IMR-90 (cell line): ENCODE measurements around the gene ATG9B. TPM values are rescaled to one million over a fixed set of nuclear protein-coding genes. Genes with fewer than 3 reads are reported as not detected.
A peak's percentile ranks its signal among the peaks of the same experiment; 100 is the strongest.

Experiments used
- ATAC-seq: fragments of 200-7000 bp; cut with Tn5 transposase; 2 replicates; pipeline ENCODE4 v1.9.1; 2020; ENCODE audit warnings: low read depth, mild to moderate bottlenecking, moderate library complexity
- BruUV-seq: library from RNA; stranded (reverse); fragments of 400-500 nt; replicated peaks from 2 replicates; lab custom pipeline; 2021; lab: Mats Ljungman, UMichigan
- CTCF ChIA-PET: fragments of 300-600 bp; formaldehyde crosslinking; extraction: SDS; loops from one replicate; lab custom pipeline; 2021; ENCODE audit warnings: antibody characterized with exemption; lab: Yijun Ruan, JAX
- POLR2A ChIA-PET: fragments of 300-600 bp; sonication (Branson Sonifier 250); formaldehyde crosslinking; loops from one replicate; lab custom pipeline; 2022; ENCODE audit warnings: antibody characterized with exemption; ENCODE audit not compliant: unreplicated experiment; lab: Charles Lee
- DNase-seq: peaks from one replicate; pipeline ENCODE4 v3.0.0; 2013
- H2AFZ ChIP-seq: replicated peaks from 2 replicates; pipeline ENCODE3; 2013; ENCODE audit warnings: low read length, mild to moderate bottlenecking; ENCODE audit not compliant: poor library complexity
- H2AK5ac ChIP-seq: 2 replicates; pipeline ENCODE4 v1.6.1; 2013; ENCODE audit warnings: low read depth, low read length, inconsistent platforms
- H2AK9ac ChIP-seq: replicated peaks from 2 replicates; pipeline ENCODE3; 2013; ENCODE audit warnings: mild to moderate bottlenecking, low read depth, low read length, moderate library complexity; ENCODE audit not compliant: poor library complexity
- H2BK120ac ChIP-seq: 2 replicates; pipeline ENCODE4 v1.6.1; 2013; ENCODE audit warnings: low read depth, low read length, inconsistent platforms
- H2BK15ac ChIP-seq: 3 replicates; pipeline ENCODE4 v1.6.1; 2013; ENCODE audit warnings: low read depth, low read length, inconsistent platforms
- H2BK20ac ChIP-seq: 2 replicates; pipeline ENCODE4 v1.6.1; 2013; ENCODE audit warnings: low read depth, mild to moderate bottlenecking, inconsistent platforms, low read length, moderate library complexity
- H2BK5ac ChIP-seq: 2 replicates; pipeline ENCODE4 v1.6.1; 2013; ENCODE audit warnings: mild to moderate bottlenecking, low read depth, low read length, inconsistent platforms; ENCODE audit not compliant: poor library complexity, severe bottlenecking
- H3K14ac ChIP-seq: replicated peaks from 2 replicates; pipeline ENCODE4 v1.6.1; 2013; ENCODE audit warnings: low read depth, low read length, inconsistent platforms
- H3K18ac ChIP-seq: 2 replicates; pipeline ENCODE4 v1.6.1; 2013; ENCODE audit warnings: low read depth, low read length, control low read depth
- H3K23ac ChIP-seq: 2 replicates; pipeline ENCODE4 v1.6.1; 2013; ENCODE audit warnings: low read depth, low read length, inconsistent platforms
- H3K27ac ChIP-seq: 2 replicates; pipeline ENCODE4 v1.5.1; 2013; ENCODE audit warnings: mild to moderate bottlenecking, control low read depth, low read length; ENCODE audit not compliant: insufficient read depth
- H3K27me3 ChIP-seq: 2 replicates; pipeline ENCODE4 v1.6.1; 2013; ENCODE audit warnings: low read length; ENCODE audit not compliant: control insufficient read depth, insufficient read depth
- H3K36me3 ChIP-seq: 2 replicates; pipeline ENCODE4 v1.6.1; 2013; ENCODE audit warnings: low read length, mixed read lengths; ENCODE audit not compliant: control insufficient read depth, insufficient read depth
- H3K4ac ChIP-seq: 2 replicates; pipeline ENCODE4 v1.6.1; 2013; ENCODE audit warnings: low read depth, low read length, inconsistent platforms
- H3K4me1 ChIP-seq: 2 replicates; pipeline ENCODE4 v1.6.1; 2013; ENCODE audit warnings: low read length, mixed read lengths; ENCODE audit not compliant: control insufficient read depth, insufficient read depth
- H3K4me2 ChIP-seq: 2 replicates; pipeline ENCODE4 v1.6.1; 2013; ENCODE audit warnings: low read depth, mild to moderate bottlenecking, control low read depth, low read length, moderate library complexity
- H3K4me3 ChIP-seq: 2 replicates; pipeline ENCODE4 v1.5.1; 2013; ENCODE audit warnings: low read depth, mild to moderate bottlenecking, control low read depth, low read length, moderate library complexity; ENCODE audit not compliant: insufficient read depth
- H3K56ac ChIP-seq: 2 replicates; pipeline ENCODE4 v1.6.1; 2013; ENCODE audit warnings: low read length, inconsistent platforms; ENCODE audit not compliant: insufficient read depth; ENCODE audit errors: extremely low read depth
- H3K79me1 ChIP-seq, 2 experiments: 2 replicates each; pipeline ENCODE4 v1.6.1; 2013; ENCODE audit warnings: low read length in 2 of 2, inconsistent platforms in 1 of 2, low read depth in 1 of 2
- H3K9ac ChIP-seq: 2 replicates; pipeline ENCODE4 v1.6.1; 2013; ENCODE audit warnings: low read depth, low read length, control low read depth
- H3K9me1 ChIP-seq: 2 replicates; pipeline ENCODE4 v1.6.1; 2013; ENCODE audit warnings: low read length, inconsistent platforms; ENCODE audit not compliant: insufficient read depth
- H3K9me3 ChIP-seq: 2 replicates; pipeline ENCODE4 v1.6.1; 2013; ENCODE audit warnings: low read length; ENCODE audit not compliant: control insufficient read depth, insufficient read depth
- H4K20me1 ChIP-seq: 2 replicates; pipeline ENCODE4 v1.6.1; 2013; ENCODE audit warnings: low read length, inconsistent platforms; ENCODE audit not compliant: insufficient read depth
- H4K5ac ChIP-seq: 2 replicates; pipeline ENCODE4 v1.6.1; 2013; ENCODE audit warnings: mild to moderate bottlenecking, low read depth, low read length, control low read depth
- H4K8ac ChIP-seq, 2 experiments: 2 replicates each; pipeline ENCODE4 v1.6.1; 2013; ENCODE audit warnings: low read depth in 2 of 2, low read length in 2 of 2, control low read depth in 1 of 2, inconsistent platforms in 1 of 2
- H4K91ac ChIP-seq: 2 replicates; pipeline ENCODE4 v1.6.1; 2013; ENCODE audit warnings: low read depth, low read length, inconsistent platforms; ENCODE audit not compliant: insufficient read depth
- BHLHE40 ChIP-seq: fragments of 150-350 bp; IDR thresholded peaks from 2 replicates; pipeline ENCODE4 v1.6.1; 2016; ENCODE audit warnings: mild to moderate bottlenecking, low read depth, low read length
- ELK1 ChIP-seq: fragments of 150-350 bp; IDR thresholded peaks from 2 replicates; pipeline ENCODE4 v1.6.1; 2016; ENCODE audit warnings: low read depth, mild to moderate bottlenecking, low read length, moderate library complexity, borderline replicate concordance
- MAZ ChIP-seq: IDR thresholded peaks from 2 replicates; pipeline ENCODE4 v1.6.1; 2012; ENCODE audit warnings: low read depth, mild to moderate bottlenecking, low read length, improper control_type of control experiment, moderate library complexity, borderline replicate concordance
- MXI1 ChIP-seq: IDR thresholded peaks from 2 replicates; pipeline ENCODE4 v1.6.1; 2012; ENCODE audit warnings: low read depth, mild to moderate bottlenecking, low read length, moderate library complexity, borderline replicate concordance
- NFE2L2 ChIP-seq: fragments of 150-350 bp; IDR thresholded peaks from 2 replicates; pipeline ENCODE4 v1.6.1; 2016; ENCODE audit warnings: low read depth, mild to moderate bottlenecking, low read length
- POLR2A ChIP-seq: IDR thresholded peaks from 2 replicates; pipeline ENCODE4 v1.6.1; 2012; ENCODE audit warnings: mild to moderate bottlenecking, low read depth, low read length
- RAD21 ChIP-seq: IDR thresholded peaks from 2 replicates; pipeline ENCODE4 v1.6.1; 2012; ENCODE audit warnings: low read length, improper control_type of control experiment
- WGBS, 2 experiments: methylation state at CpG; one replicate each; pipeline versions ENCODE4 v1.1.5 to v1.1.7; 2013; ENCODE audit warnings: missing lambda C conversion rate in 2 of 2; ENCODE audit not compliant: insufficient read length in 1 of 2; ENCODE audit errors: extremely low coverage in 2 of 2; 5-methylcytosine and 5-hydroxymethylcytosine counted together
- dilution Hi-C: fragments of 300-500 bp; cut with HindIII; formaldehyde crosslinking; loops from one replicate; pipeline ENCODE4 v1.14.3; 2018; ENCODE audit warnings: low sequenced_read_pairs; ENCODE audit not compliant: unreplicated experiment
- in situ Hi-C: fragments of 300-500 bp; cut with MboI; formaldehyde crosslinking; loops from 3 replicates; pipeline ENCODE4 v1.14.3; 2019; ENCODE audit warnings: low sequenced_read_pairs, inconsistent platforms, mixed read lengths
- intact Hi-C: fragments of 100-400 bp; cut with micrococcal nuclease; formaldehyde crosslinking; loops from 2 replicates; pipeline ENCODE4 v1.10.0; 2022
- polyA plus RNA-seq, 3 experiments: library from polyadenylated mRNA; depleted of rRNA; stranded (reverse); fragments of >200 nt; gene quantifications; 2 replicates each; pipeline ENCODE4 v1.2.3, GENCODE V29; 2012; ENCODE audit warnings: low replicate concordance in 1 of 3
- total RNA-seq: library from RNA; depleted of rRNA; stranded (reverse); fragments of >200 nt; gene quantifications from 2 replicates; pipeline ENCODE4 v1.2.3, GENCODE V29; 2012
- TF ChIP-seq, protein P1 (sequence below): fragments of 150-350 bp; IDR thresholded peaks from 2 replicates; pipeline ENCODE4 v1.6.1; 2017; ENCODE audit warnings: mild to moderate bottlenecking, antibody characterized with exemption, low read length, low read depth
- TF ChIP-seq, protein P2 (sequence below): conservative IDR thresholded peaks from 2 replicates; pipeline ENCODE4 v1.5.1; 2012; ENCODE audit warnings: mild to moderate bottlenecking, low read depth, low read length, improper control_type of control experiment

ATG9B gene
- total and polyA plus RNA-seq, 2 of the 4 experiments (the other 2 are of a cell fraction), result 0.18 to 0.91 TPM

DNA sequence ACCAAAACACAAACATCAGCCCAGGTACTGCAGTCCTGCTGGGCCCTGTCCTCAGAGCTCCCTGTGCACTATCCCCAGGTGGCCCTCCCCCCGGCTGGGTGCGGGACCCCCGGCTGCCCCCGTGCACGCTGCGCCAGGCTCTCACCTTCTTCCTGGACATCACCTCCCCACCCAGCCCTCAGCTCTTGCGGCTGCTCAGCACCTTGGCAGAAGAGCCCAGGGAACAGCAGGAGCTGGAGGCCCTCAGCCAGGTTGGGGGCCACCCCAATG lies 14.3 kb downstream of the ATG9B start:
- CTCF ChIA-PET, result no interaction called here
- WGBS, 2 experiments, result 20% methylated on average over 3 of the region's 7 CpGs; no CpG with 5 or more reads in 1 of the 2 experiments
- in situ Hi-C loops, result no loop called here

More for the DNA sequence above, 14.3 kb downstream of the ATG9B start:
- Histone ChIP-seq H3K18ac (no peak overlapping the region), H3K4me2 (no peak overlapping the region), H3K79me1 (no peaks in the 10 kb centered on the region), H2AFZ (peak overlapping the region; percentile 57), H4K5ac (no peak overlapping the region), H3K9me1 (no peaks in the 10 kb centered on the region), H2BK5ac (no peak overlapping the region), H3K9me3 (no peaks in the 10 kb centered on the region), H3K9ac (no peak overlapping the region), H2AK5ac (no peak overlapping the region), H2BK20ac (no peak overlapping the region), H3K36me3 (no peaks in the 10 kb centered on the region), H2BK15ac (no peak overlapping the region), H2BK120ac (no peak overlapping the region), H4K20me1 (no peaks in the 10 kb centered on the region), H3K56ac (no peak overlapping the region), H3K27ac (no peak overlapping the region), H3K14ac (no peak overlapping the region), H3K4ac (no peak overlapping the region), H4K91ac (no peak overlapping the region), H3K27me3 (peaks cover 20% of the 10 kb centered on the region), H4K8ac (no peak overlapping the region), H3K4me3 (no peak overlapping the region), H3K4me1 (peaks cover 9% of the 10 kb centered on the region; the same call in 1 of the 2 replicates), H2AK9ac (no peak overlapping the region), H3K23ac (no peak overlapping the region)
- ATAC-seq (no peak), DNase-seq (no peak)
- no peak for TF ChIP-seq ELK1
- no peak for TF ChIP-seq MXI1
- TF ChIP-seq BHLHE40, result no peak
- TF ChIP-seq POLR2A, result no peak
- TF ChIP-seq RAD21, result no peak
- TF ChIP-seq MAZ, result no peak
- TF ChIP-seq NFE2L2, result no peak
- TF ChIP-seq, protein P1, sequence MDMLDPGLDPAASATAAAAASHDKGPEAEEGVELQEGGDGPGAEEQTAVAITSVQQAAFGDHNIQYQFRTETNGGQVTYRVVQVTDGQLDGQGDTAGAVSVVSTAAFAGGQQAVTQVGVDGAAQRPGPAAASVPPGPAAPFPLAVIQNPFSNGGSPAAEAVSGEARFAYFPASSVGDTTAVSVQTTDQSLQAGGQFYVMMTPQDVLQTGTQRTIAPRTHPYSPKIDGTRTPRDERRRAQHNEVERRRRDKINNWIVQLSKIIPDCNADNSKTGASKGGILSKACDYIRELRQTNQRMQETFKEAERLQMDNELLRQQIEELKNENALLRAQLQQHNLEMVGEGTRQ, result no peak
- TF ChIP-seq, protein P2, sequence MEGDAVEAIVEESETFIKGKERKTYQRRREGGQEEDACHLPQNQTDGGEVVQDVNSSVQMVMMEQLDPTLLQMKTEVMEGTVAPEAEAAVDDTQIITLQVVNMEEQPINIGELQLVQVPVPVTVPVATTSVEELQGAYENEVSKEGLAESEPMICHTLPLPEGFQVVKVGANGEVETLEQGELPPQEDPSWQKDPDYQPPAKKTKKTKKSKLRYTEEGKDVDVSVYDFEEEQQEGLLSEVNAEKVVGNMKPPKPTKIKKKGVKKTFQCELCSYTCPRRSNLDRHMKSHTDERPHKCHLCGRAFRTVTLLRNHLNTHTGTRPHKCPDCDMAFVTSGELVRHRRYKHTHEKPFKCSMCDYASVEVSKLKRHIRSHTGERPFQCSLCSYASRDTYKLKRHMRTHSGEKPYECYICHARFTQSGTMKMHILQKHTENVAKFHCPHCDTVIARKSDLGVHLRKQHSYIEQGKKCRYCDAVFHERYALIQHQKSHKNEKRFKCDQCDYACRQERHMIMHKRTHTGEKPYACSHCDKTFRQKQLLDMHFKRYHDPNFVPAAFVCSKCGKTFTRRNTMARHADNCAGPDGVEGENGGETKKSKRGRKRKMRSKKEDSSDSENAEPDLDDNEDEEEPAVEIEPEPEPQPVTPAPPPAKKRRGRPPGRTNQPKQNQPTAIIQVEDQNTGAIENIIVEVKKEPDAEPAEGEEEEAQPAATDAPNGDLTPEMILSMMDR, result no peak
- intact Hi-C loops (loop anchor here (5.0 kb wide), 1 partner anchor 102 kb away; no protein-coding TSS in a partner anchor), dilution Hi-C loops (no loop called here)
- POLR2A ChIA-PET, result no interaction called here
- BruUV-seq, result no TSS peak
